Thyroid gland (tissue), 4 donors: ENCODE data around the gene TRIM72.

Experiments
- POLR2A ChIP-seq, 2 donors: fragments of 450-650 bp; IDR thresholded peaks; one replicate each; pipeline ENCODE4 v1.6.1; 2017; ENCODE audit warnings: antibody characterized with exemption in 2 of 2, mild to moderate bottlenecking in 2 of 2, moderate library complexity in 1 of 2
- TF ChIP-seq, protein P1 (sequence below), 6 experiments: fragments of 200-600 bp in 3 of 6; fragments of 450-650 bp in 3 of 6; sonication (generic) in 3 of 6; IDR thresholded peaks; one replicate each; pipeline ENCODE4 v1.5.1; 2016 to 2019; ENCODE audit warnings: antibody characterized with exemption in 6 of 6, mild to moderate bottlenecking in 2 of 6, inconsistent platforms in 1 of 6, moderate library complexity in 1 of 6

DNA sequence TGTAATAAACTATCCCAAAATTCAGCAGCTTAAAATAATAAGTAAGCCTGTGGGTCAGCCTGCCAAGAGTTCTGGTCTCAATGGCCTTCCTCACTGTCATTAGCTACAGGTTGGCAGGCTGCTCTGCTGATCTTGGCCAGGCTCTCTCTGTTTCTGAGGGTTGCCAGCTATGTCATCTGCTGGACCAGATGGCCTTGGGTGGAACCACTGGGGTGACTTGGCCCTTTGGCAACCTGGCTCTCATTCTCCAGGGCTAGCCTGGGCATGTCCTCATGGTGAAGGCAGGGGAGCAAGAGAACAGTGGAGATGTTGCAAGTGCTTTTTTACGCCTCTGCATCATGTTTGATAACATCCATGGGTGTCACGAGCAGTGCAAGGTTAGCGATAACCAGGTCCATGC lies 59.8 kb downstream of the TRIM72 start:
- TF ChIP-seq, protein P1, sequence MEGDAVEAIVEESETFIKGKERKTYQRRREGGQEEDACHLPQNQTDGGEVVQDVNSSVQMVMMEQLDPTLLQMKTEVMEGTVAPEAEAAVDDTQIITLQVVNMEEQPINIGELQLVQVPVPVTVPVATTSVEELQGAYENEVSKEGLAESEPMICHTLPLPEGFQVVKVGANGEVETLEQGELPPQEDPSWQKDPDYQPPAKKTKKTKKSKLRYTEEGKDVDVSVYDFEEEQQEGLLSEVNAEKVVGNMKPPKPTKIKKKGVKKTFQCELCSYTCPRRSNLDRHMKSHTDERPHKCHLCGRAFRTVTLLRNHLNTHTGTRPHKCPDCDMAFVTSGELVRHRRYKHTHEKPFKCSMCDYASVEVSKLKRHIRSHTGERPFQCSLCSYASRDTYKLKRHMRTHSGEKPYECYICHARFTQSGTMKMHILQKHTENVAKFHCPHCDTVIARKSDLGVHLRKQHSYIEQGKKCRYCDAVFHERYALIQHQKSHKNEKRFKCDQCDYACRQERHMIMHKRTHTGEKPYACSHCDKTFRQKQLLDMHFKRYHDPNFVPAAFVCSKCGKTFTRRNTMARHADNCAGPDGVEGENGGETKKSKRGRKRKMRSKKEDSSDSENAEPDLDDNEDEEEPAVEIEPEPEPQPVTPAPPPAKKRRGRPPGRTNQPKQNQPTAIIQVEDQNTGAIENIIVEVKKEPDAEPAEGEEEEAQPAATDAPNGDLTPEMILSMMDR (IDR thresholded peaks at IDR 0.05): no peak
- no peak for TF ChIP-seq POLR2A (IDR thresholded peaks at IDR 0.05)
